HG02610 (cell line): ENCODE data around the gene BCL2L2.

Experiments used
- ATAC-seq: cut with Tn5 transposase; IDR thresholded peaks from one replicate; pipeline ENCODE4 v1.9.1; 2021; ENCODE audit warnings: mild to moderate bottlenecking, moderate library complexity; ENCODE audit not compliant: unreplicated experiment

The BCL2L2 gene

GRCh38 chr14:23299211-23299957 lies 7.2 kb upstream of the BCL2L2 start:
- ATAC-seq, result no peak

- no peak for ATAC-seq
Observed at GRCh38 chr14:23299986-23300686, 6.5 kb upstream of the BCL2L2 start.

- ATAC-seq, result no peak
Observed at GRCh38 chr14:23300687-23301223, 5.9 kb upstream of the BCL2L2 start.

DNA sequence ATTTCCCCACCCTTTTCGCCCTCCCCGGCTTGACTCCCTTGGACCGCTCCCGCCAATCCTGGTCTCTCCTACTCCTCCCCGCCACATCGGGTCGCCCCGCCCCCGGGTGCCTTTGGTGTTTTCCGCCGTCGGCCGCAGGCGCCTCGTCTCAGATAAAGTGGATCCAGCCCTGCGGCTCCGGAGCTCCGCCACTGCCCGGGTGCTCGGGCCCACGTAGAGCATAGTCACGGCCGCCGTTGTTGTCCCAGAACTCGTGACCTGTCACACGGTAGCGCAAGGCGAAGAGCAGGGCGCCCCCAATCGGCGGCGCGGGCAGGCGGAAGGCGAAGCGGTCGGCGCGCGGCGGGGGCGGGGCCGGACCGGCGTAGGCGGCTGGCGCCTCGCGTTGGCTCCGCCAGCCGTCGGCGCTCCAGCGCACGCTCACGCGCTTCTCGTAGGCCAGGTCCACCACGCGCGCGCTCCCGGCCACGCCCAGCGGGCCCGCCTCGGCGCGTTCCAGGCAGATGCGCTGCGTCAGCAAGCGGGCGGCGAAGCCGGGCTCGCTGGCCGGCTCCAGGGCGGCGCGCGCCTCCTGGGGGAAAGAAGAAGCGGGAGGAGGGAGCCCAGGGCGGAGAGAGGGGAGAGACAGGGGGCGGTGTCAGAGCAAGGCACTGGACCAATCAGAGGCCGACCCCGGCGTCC lies 5.2 kb upstream of the BCL2L2 start:
- peak; percentile 82 for ATAC-seq

- ATAC-seq, result peak; percentile 10
Observed at GRCh38 chr14:23301969-23302289, 4.7 kb upstream of the BCL2L2 start.

- peak; percentile 32 for ATAC-seq
Observed at GRCh38 chr14:23302290-23303225, 4.1 kb upstream of the BCL2L2 start, which contains the start of gene PPP1R3E. PPP1R3E (minus strand) TSS chr14:23302859; CDS start chr14:23302576, 283 bp downstream.

DNA sequence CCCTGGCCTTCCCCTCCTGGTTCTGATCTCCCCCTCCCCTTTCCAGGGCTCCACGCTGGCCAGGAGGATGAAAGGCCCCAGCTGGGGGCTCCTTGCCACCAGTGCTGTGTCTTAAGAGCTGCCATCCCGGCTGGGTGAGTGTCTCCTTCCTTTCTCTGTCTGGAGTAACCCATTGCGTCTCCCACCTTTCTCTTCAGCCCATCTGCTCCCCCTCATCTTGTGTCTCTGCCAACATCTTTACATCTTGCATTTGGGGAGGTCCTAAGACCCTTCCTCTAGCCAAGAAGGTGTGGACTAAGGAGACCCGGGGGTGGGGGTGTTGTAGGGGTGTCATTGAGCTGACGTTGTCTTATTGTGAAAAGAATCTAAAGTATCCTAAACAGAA lies 505 bp downstream of the BCL2L2 start:
- no peak for ATAC-seq

GRCh38 chr14:23307687-23308644 lies 1.3 kb downstream of the BCL2L2 start:
- no peak for ATAC-seq

DNA sequence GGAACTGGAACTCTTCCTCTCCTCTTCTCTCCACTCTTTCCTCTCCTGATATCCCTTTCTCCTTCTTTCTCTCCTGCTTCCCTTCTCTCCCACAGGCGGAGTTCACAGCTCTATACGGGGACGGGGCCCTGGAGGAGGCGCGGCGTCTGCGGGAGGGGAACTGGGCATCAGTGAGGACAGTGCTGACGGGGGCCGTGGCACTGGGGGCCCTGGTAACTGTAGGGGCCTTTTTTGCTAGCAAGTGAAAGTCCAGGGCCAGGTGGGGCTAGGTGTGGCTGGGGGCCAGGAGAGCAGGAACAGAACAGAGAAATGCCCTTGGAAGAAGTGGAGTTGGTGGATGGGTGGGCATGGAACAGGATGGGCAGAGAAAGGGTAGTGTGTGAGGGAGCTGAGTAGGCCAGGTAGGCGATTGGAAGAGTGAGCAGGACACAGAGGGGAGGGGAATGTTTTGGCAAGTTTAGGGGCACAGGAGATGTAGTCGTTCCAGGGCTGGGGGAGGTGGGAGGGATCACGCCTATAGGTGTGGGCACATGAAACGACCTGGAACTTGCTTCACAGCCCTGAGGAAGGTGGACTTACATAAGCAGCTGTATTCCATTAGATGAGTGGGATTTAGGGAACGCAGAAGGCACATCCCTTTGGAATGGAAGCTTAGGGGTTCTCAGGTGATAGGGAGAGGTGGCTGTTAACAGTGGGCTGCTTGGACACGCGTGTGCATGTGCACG lies 2.2 kb downstream of the BCL2L2 start:
- ATAC-seq, result no peak

DNA sequence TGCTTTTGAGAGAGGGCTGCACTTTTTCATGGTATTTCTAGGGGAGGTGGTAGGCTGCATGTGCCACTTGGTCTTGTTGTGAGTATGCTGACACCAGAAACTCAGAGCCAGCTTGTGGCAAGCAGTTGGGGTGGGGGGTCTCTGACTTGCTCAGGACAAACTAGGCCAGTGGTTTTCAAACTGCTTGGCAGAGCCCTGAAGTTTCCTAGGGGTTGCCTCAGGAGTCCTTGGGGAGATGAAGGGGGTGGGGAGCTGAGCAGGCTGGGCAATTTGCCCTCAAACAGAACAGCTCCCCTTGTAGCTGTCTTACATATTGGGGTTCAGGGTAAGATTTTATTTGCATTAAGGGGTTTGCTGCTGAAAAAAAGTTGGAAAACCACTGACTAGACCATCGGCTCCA lies 3.9 kb downstream of the BCL2L2 start:
- no peak for ATAC-seq

DNA sequence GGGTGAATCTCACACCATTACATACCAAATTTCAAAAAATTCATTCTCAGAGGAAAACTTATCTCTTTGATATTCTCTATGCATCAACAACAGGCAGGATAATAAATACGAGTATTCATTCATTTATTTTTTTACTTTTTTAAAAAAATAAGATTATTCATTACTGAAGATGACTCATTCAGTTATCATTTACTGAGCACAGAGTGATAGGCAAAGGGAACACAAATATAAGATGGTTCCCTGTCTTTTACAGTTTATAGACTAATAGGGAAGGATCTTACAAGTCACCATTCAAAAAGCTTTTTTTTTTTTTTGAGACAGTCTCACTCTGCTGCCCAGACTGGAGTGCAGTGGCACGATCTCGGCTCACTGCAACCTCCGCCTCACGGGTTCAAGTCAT lies 9.7 kb downstream of the BCL2L2 start:
- ATAC-seq, result no peak

- no peak for ATAC-seq
Observed at GRCh38 chr14:23319746-23320583, 13.3 kb downstream of the BCL2L2 start.

DNA sequence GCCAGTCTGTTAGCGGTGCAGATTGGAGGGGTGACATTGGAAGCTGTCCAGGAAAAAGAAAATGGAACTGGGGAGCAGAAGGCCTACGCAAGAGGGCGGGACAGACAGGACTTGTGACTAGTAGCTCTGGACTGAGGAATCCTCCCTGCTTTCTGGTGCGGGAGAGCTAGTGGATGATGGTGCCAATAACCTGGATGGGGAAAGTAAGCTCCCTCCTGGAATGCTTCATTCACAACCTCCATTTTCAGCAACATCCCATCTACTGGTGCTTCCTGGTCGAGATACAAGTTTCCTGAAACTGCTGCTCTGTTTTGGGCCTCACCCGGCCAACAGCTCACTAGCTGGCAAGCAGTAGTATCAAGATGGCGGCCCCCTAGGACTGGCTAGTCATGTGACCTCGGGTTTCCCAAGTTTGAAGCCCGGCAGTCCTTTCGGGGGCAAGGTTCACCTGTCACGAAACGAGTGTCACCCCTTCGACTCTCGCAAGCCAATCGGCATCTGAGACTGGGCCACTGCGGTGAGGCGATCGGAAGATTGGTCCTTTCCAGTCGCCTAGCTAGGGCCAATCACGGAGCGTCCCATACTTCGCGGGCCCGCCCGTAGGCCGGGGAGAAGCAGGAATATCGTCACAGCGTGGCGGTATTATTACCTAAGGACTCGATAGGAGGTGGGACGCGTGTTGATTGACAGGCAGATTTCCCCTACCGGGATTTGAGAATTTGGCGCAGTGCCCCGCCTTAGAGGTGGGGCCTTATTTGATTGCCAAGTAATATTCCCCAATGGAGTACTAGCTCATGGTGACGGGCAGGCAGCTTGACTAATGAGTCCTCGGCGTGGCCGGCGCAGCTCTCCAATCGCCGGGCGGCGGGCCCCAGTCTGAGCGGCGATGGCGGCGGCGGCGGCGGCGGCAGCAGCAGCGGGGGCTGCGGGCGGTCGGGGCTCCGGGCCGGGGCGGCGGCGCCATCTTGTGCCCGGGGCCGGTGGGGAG lies 14.2 kb downstream of the BCL2L2 start, which contains the start of gene PABPN1:
Gene PABPN1, plus strand, starts transcription at position 874 of the 988 bp plus-strand sequence. Its CDS starts 13 bp downstream, at position 887.
- peak; percentile 91 for ATAC-seq

DNA sequence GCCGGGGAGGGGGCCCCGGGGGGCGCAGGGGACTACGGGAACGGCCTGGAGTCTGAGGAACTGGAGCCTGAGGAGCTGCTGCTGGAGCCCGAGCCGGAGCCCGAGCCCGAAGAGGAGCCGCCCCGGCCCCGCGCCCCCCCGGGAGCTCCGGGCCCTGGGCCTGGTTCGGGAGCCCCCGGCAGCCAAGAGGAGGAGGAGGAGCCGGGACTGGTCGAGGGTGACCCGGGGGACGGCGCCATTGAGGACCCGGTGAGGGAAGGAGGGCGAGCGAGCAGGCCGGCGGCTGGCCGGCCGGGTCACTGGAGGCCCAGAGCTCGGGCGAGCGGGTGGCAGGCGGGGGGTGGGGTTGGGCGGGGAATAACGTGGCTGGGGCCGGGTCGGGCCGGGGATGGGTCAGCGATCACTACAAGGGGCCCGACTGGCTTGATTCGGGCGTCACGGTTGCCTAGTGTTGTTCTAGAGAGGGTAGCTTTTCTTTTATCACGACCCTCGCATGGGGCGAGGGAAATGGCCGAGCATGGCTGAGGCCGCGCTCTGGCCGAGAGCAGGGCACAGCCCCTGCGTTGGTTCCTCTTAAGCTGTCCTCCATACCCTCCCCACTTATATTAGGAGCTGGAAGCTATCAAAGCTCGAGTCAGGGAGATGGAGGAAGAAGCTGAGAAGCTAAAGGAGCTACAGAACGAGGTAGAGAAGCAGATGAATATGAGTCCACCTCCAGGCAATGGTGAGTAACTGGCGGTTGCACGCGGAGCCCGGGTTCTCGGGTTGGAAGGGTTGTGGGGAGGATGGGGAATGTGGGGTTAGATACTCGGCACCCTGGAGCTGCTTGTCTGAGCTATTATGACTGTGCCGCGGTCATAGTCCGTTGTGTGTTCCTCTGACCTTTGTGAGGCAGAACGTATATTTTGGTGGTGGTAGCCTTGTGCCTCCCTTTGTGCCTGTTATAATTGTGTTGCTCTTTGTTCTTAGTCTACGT lies 15.2 kb downstream of the BCL2L2 start:
- ATAC-seq, result peak; percentile 7
